K562 (cell line): Measurements from ENCODE around the gene DLGAP3. TPM values are rescaled to one million over a fixed set of nuclear protein-coding genes. Genes with fewer than 3 reads are reported as not detected.

Experiments used
- CBFA2T2 ChIP-seq: fragments of 450-650 bp; conservative IDR thresholded peaks from 2 replicates; pipeline ENCODE4 v1.6.1; 2017; ENCODE audit warnings: mild to moderate bottlenecking
- ELF1 ChIP-seq: fragments of 200-800 bp; sonication (Bioruptor generic); IDR thresholded peaks from 2 replicates; pipeline ENCODE4 v1.6.1; 2016; ENCODE audit warnings: missing genetic modification characterization, missing compliant biosample characterization
- EP400 ChIP-seq: fragments of 450-650 bp; IDR thresholded peaks from 2 replicates; pipeline ENCODE4 v1.6.1; 2017; ENCODE audit warnings: antibody characterized with exemption, mild to moderate bottlenecking, moderate library complexity
- EZH2 ChIP-seq: IDR thresholded peaks from 2 replicates; pipeline ENCODE4 v1.6.1; 2012; ENCODE audit warnings: low read depth, mild to moderate bottlenecking, inconsistent platforms, low read length, borderline replicate concordance
- HNRNPUL1 ChIP-seq: fragments of 200-400 bp; formaldehyde crosslinking; IDR thresholded peaks from 2 replicates; pipeline ENCODE4 v1.6.1; 2017; ENCODE audit warnings: low read length
- KLF13 ChIP-seq: fragments of 450-650 bp; IDR thresholded peaks from 2 replicates; pipeline ENCODE4 v1.6.1; 2016; ENCODE audit warnings: missing genetic modification characterization, low read depth, mild to moderate bottlenecking, missing compliant biosample characterization, moderate library complexity, borderline replicate concordance
- MAX ChIP-seq: sonication (generic); formaldehyde crosslinking; IDR thresholded peaks from 2 replicates; pipeline ENCODE4 v1.9.0; 2022; ENCODE audit warnings: mild to moderate bottlenecking, missing genetic modification reagents
- MCM5 ChIP-seq: fragments of 450-650 bp; IDR thresholded peaks from 2 replicates; pipeline ENCODE4 v1.6.1; 2016; ENCODE audit warnings: low read depth
- MTA3 ChIP-seq: fragments of 450-650 bp; formaldehyde crosslinking; IDR thresholded peaks from 2 replicates; pipeline ENCODE4 v1.6.1; 2017; ENCODE audit warnings: mild to moderate bottlenecking, borderline replicate concordance
- NCOA6 ChIP-seq: fragments of 450-650 bp; IDR thresholded peaks from 2 replicates; pipeline ENCODE4 v1.6.1; 2017; ENCODE audit warnings: mild to moderate bottlenecking
- PHB ChIP-seq: fragments of 250-450 bp; sonication (Bioruptor Pico); IDR thresholded peaks from 2 replicates; pipeline ENCODE4 v1.5.0; 2021
- PTBP1 ChIP-seq: fragments of 200-400 bp; formaldehyde crosslinking; IDR thresholded peaks from 2 replicates; pipeline ENCODE4 v1.6.1; 2017; ENCODE audit warnings: low read depth, low read length
- RBM22 ChIP-seq: fragments of 200-400 bp; formaldehyde crosslinking; IDR thresholded peaks from 2 replicates; pipeline ENCODE4 v1.6.1; 2018; ENCODE audit warnings: low read length, low read depth; ENCODE audit not compliant: poor library complexity, severe bottlenecking
- RREB1 ChIP-seq: fragments of 250-450 bp; sonication (Bioruptor Pico); IDR thresholded peaks from 2 replicates; pipeline ENCODE4 v1.4.0; 2020
- SAP30 ChIP-seq: fragments of 200-600 bp; sonication (generic); IDR thresholded peaks from 2 replicates; pipeline ENCODE4 v1.6.1; 2012; ENCODE audit warnings: borderline replicate concordance, low read depth, mild to moderate bottlenecking, moderate library complexity, low read length, control low read depth, inconsistent platforms; ENCODE audit not compliant: insufficient read depth, poor library complexity, severe bottlenecking
- SNAPC5 ChIP-seq: fragments of 250-450 bp; sonication (Bioruptor Pico); IDR thresholded peaks from 2 replicates; pipeline ENCODE4 v1.8.0; 2021; ENCODE audit warnings: moderate library complexity, mild to moderate bottlenecking, inconsistent platforms
- TBL1XR1 ChIP-seq, 2 experiments: IDR thresholded peaks; 2 replicates each; pipeline ENCODE4 v1.6.1; 2012; ENCODE audit warnings: improper control_type of control experiment in 2 of 2, low read length in 2 of 2, mild to moderate bottlenecking in 1 of 2
- TCF7 ChIP-seq: sonication (generic); IDR thresholded peaks from 2 replicates; pipeline ENCODE4 v1.6.1; 2016; ENCODE audit warnings: antibody characterized with exemption, borderline replicate concordance
- ZBTB5 ChIP-seq: fragments of 450-650 bp; IDR thresholded peaks from 2 replicates; pipeline ENCODE4 v1.6.1; 2017; ENCODE audit warnings: antibody characterized with exemption
- ZNF217 ChIP-seq: sonication (generic); formaldehyde crosslinking; IDR thresholded peaks from 2 replicates; pipeline ENCODE4 v1.8.0; 2022; ENCODE audit warnings: mild to moderate bottlenecking, missing genetic modification reagents
- ZNF717 ChIP-seq: fragments of 250-450 bp; sonication (Bioruptor Pico); IDR thresholded peaks from 2 replicates; pipeline ENCODE4 v1.5.0; 2021
- ZSCAN32 ChIP-seq: fragments of 450-650 bp; formaldehyde crosslinking; IDR thresholded peaks from 2 replicates; pipeline ENCODE4 v1.4.0; 2020; ENCODE audit warnings: mild to moderate bottlenecking, moderate library complexity
- polyA plus RNA-seq, 8 experiments: library from polyadenylated mRNA; depleted of rRNA in 4 of 8; stranded (reverse) in 5 of 8; unstranded in 3 of 8; fragments of >200 nt; fragmentation: Nextera tagmentation in 2 of 8; fragmentation: Illumina TruSeq in 1 of 8; extraction: Ambion mirVana in 2 of 8; extraction: Trizol in 1 of 8; gene quantifications; 2 replicates each; pipeline versions ENCODE4 v1.2.1 to v1.2.3, GENCODE V29; 2011 to 2014; ENCODE audit warnings: inconsistent platforms in 1 of 8, missing spikeins in 1 of 8
- total RNA-seq, 7 experiments: library from RNA; depleted of rRNA in 6 of 7; stranded (reverse); fragments of >200 nt in 6 of 7; fragmentation: Illumina TruSeq in 2 of 7; extraction: Trizol in 2 of 7; gene quantifications; 2 replicates each; pipeline versions ENCODE4 v1.2.1 to v1.2.3, GENCODE V29; 2011 to 2021; ENCODE audit warnings: low replicate concordance in 1 of 7

Gene DLGAP3
- total and polyA plus RNA-seq, 9 of the 15 experiments (the other 6 are each of a cell fraction or from before 2014, with no cell fraction given) = 0.01 to 0.16 (median 0.07) TPM; not detected in 6

GRCh38 chr1:34845131-34845901, 84.1 kb downstream of the DLGAP3 start (continued):
- no peak for TF ChIP-seq PTBP1
- TF ChIP-seq EZH2 = no peak
- no peak for TF ChIP-seq ZBTB5
- peak; percentile 63 for TF ChIP-seq MAX (CRISPR knock-in tag)
- TF ChIP-seq ZSCAN32 (CRISPR knock-in tag) = no peak
- no peak for TF ChIP-seq ZNF717 (CRISPR knock-in tag)
- no peak for TF ChIP-seq HNRNPUL1
- no peak for TF ChIP-seq TCF7
- TF ChIP-seq MTA3 = peak; percentile 60; the same call in 1 of the 2 replicates
- no peak for TF ChIP-seq RREB1 (CRISPR knock-in tag)
- no peak for TF ChIP-seq NCOA6
- no peak for TF ChIP-seq SNAPC5 (CRISPR knock-in tag)
- TF ChIP-seq KLF13 = no peak
- TF ChIP-seq ZNF217 (CRISPR knock-in tag) = no peak
- no peak for TF ChIP-seq ELF1
- no peak for TF ChIP-seq TBL1XR1 (IDR thresholded peaks at IDR 0.05; ENCODE audit: low read length in 2 of 2)
- no peak for TF ChIP-seq SAP30
- TF ChIP-seq RBM22 = no peak
- peak; percentile 57; the same call in 1 of the 2 replicates for TF ChIP-seq CBFA2T2
- no peak for TF ChIP-seq PHB (CRISPR knock-in tag)
- no peak for TF ChIP-seq MCM5
- 0 out of 2 replicates have a peak, but pooled peaks have one; percentile 20 for TF ChIP-seq EP400
